ES-I3 (cell line): ENCODE data around the gene CD68.
A peak's percentile ranks its signal among the peaks of the same experiment; 100 is the strongest.
"Not testable (repeated sequence)": the region's sequence is repeated elsewhere in the genome, so short reads cannot be mapped to it uniquely, and the experiment has no call there.

Source experiments
- H3K36me3 ChIP-seq: 2 replicates; pipeline ENCODE4 v1.6.1; 2013; ENCODE audit warnings: mild to moderate bottlenecking, low read length, control low read depth, moderate library complexity; ENCODE audit not compliant: insufficient read depth
- H3K4me1 ChIP-seq: 2 replicates; pipeline ENCODE4 v1.6.1; 2013; ENCODE audit warnings: mild to moderate bottlenecking, control low read depth, low read length; ENCODE audit not compliant: insufficient read depth
- H3K9ac ChIP-seq: 2 replicates; pipeline ENCODE4 v1.6.1; 2013; ENCODE audit warnings: low read depth, mild to moderate bottlenecking, low read length, moderate library complexity
- H3K9me3 ChIP-seq: 2 replicates; pipeline ENCODE4 v1.6.1; 2013; ENCODE audit warnings: mild to moderate bottlenecking, low read length, moderate library complexity; ENCODE audit not compliant: control insufficient read depth, insufficient read depth

Gene CD68

DNA sequence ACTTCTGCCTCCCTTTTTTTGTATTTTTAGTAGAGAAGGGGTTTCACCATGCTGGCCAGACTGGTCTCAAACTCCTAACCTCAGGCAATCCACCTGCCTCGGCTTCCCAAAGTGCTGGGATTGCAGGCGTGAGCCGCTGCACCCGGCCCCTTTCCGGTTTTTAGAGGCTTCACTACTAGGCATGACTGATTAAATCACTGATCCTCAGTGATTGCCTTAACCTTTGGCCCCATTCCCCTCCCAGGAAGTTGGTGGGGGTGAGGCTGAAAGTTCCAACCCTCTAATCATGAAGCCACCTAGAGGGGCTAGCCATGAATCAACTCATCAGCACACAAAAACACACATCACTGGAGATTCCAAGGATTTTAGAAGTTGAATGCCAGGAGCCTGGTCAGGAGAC, 18.1 kb downstream of the CD68 start:
- not testable (repeated sequence) for H3K9me3 ChIP-seq, H3K9ac ChIP-seq, H3K36me3 ChIP-seq, H3K4me1 ChIP-seq

GRCh38 chr17:7606280-7606679, 26.8 kb downstream of the CD68 start:
- H3K9ac ChIP-seq: no peak overlapping the region
- H3K9me3 ChIP-seq: no peaks in the 10 kb centered on the region
- no peaks in the 10 kb centered on the region; the same call in none of the 2 replicates for H3K36me3 ChIP-seq
- H3K4me1 ChIP-seq: no peaks in the 10 kb centered on the region

DNA sequence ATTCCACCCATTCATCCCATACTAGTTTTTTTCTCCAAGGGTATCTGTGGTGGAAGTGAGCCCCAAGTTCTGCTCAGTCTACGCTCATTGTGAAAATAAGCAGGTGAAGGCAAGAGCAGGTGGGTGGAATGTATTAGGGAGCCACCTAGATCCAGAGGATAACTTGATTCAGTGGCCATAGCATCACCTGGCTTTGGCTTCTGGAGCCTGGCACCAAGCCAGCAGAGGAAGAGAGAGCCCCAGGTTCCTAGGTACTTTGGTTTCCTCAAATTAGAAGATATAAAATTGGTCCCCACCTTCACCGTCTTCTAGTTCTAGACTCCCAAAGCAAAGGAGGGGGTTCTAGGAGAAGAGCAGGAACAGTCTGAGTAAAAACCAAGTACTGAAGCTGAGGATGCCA, 31.2 kb downstream of the CD68 start:
- Histone ChIP-seq H3K36me3 (no peaks in the 10 kb centered on the region), H3K9ac (no peak overlapping the region), H3K9me3 (no peaks in the 10 kb centered on the region), H3K4me1 (no peaks in the 10 kb centered on the region; the same call in 1 of the 2 replicates)

- H3K36me3 ChIP-seq: no peaks in the 10 kb centered on the region
- H3K9me3 ChIP-seq: no peaks in the 10 kb centered on the region
- H3K9ac ChIP-seq: no peak overlapping the region
- no peaks in the 10 kb centered on the region; the same call in 1 of the 2 replicates for H3K4me1 ChIP-seq
These were observed 32.3 kb downstream of the CD68 start for GRCh38 chr17:7611635-7612293.

- no peaks in the 10 kb centered on the region for H3K36me3 ChIP-seq
- no peaks in the 10 kb centered on the region for H3K9me3 ChIP-seq
- H3K9ac ChIP-seq: no peak overlapping the region
- no peaks in the 10 kb centered on the region; the same call in 1 of the 2 replicates for H3K4me1 ChIP-seq
These were observed 32.8 kb downstream of the CD68 start for GRCh38 chr17:7612294-7612640.

GRCh38 chr17:7613769-7614424, 34.5 kb downstream of the CD68 start:
- H3K9ac ChIP-seq: peak overlapping the region; percentile 84
- H3K4me1 ChIP-seq: no peaks in the 10 kb centered on the region; the same call in 1 of the 2 replicates
- H3K9me3 ChIP-seq: no peaks in the 10 kb centered on the region
- no peaks in the 10 kb centered on the region for H3K36me3 ChIP-seq

DNA sequence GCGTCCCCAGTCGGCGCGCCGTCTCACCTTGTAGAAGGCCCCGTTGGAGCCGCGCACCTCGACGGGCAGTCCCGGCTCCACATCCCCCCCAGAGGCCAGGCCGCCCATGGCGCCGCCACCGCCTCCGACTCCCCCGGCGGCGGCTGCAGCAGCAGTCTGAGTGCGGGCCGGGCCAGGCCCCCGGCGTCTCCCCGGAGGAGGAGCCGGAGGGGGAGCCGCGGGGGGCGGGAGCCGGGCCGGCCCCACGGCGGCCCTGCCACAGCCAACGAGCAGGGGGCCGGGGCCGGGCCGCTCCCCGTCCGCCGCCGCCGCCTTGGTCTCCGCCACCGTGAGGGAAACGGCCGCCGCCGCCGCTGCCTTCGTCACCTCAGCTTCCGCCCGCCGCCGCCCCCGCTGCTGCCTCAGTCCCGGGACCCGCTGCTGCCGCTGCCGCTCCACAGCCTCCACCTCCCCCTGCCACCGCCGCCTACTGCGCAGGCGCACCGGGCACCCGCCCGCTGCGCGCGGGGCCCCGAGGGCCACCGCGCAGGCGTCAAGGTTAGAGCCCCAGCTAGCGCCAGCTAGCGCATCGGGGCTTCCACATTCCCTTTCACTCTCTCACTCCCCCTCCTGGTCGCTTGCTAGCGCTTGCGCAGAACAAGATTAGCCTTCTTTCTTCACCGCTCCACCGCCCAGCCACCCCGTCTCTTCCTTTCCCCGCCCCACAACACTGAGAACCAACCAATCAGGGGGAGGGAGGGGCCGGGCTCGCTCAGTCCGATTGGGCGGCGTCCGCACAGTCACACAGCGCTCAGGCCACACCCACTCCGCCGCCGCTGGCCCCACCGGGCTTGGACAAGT, 35.2 kb downstream of the CD68 start, which contains the start of gene FXR2:
FXR2 (minus strand) TSS at position 473 of the 840 bp plus-strand sequence; CDS start at position 108, 365 bp downstream.
- Histone ChIP-seq H3K9me3 (no peaks in the 10 kb centered on the region), H3K36me3 (no peaks in the 10 kb centered on the region), H3K9ac (peak within 1 kb of the TSS; percentile 84), H3K4me1 (no peaks in the 10 kb centered on the region; the same call in 1 of the 2 replicates)

- no peaks in the 10 kb centered on the region for H3K9me3 ChIP-seq
- H3K4me1 ChIP-seq: no peaks in the 10 kb centered on the region; the same call in 1 of the 2 replicates
- no peaks in the 10 kb centered on the region for H3K36me3 ChIP-seq
- H3K9ac ChIP-seq: peak overlapping the region; percentile 42; the same call in 1 of the 2 replicates
These were observed 35.9 kb downstream of the CD68 start for GRCh38 chr17:7615265-7615747.

- H3K4me1 ChIP-seq: no peaks in the 10 kb centered on the region; the same call in 1 of the 2 replicates
- no peaks in the 10 kb centered on the region for H3K9me3 ChIP-seq
- H3K9ac ChIP-seq: no peak overlapping the region
- no peaks in the 10 kb centered on the region for H3K36me3 ChIP-seq
These were observed 39.2 kb downstream of the CD68 start for GRCh38 chr17:7618608-7619007.

- H3K4me1 ChIP-seq: no peaks in the 10 kb centered on the region
- no peak overlapping the region for H3K9ac ChIP-seq
- H3K9me3 ChIP-seq: no peaks in the 10 kb centered on the region
- H3K36me3 ChIP-seq: no peaks in the 10 kb centered on the region
These were observed 41.4 kb downstream of the CD68 start for GRCh38 chr17:7620835-7621234.

DNA sequence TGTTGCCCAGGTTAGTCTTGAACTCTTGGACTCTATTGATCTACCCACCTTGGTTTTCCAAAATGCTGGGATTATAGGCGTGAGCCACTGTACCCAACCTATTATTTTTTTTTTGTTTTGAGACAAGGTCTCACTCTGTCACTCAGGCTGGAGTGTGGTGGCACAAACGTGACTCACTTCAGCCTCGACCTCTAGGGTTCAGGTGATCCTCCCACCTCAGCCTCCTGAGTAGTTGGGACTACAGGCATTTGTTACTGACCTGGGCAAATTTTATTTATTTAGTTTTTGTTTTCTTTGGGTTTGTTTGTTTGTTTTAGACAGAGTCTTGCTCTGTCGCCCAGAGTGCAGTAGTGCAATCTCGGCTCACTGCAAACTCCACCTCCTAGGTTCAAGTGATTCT, 44.2 kb downstream of the CD68 start:
- H3K4me1 ChIP-seq: no peaks in the 10 kb centered on the region
- H3K36me3 ChIP-seq: 0 out of 2 replicates have a peak, but pooled peaks cover 3% of the 10 kb centered on the region
- no peaks in the 10 kb centered on the region for H3K9me3 ChIP-seq
- H3K9ac ChIP-seq: no peak overlapping the region

DNA sequence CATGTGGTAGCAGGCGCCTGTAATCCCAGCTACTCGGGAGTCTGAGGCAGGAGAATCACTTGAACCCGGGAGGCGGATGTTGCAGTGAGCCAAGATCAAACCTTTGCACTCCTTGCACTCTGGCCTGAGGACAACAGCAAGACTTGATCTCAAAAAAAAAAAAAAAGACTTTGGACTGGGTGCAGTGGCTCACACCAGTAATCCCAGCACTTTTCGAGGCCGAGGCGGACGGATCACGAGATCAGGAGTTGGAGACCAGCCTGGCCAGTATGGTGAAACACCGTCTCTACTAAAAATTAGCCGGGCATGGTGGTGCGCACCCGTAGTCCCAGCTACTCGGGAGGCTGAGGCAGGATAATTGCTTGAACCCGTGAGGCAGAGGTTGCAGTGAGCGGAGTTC, 46.3 kb downstream of the CD68 start:
- not testable (repeated sequence) for H3K9me3 ChIP-seq, H3K4me1 ChIP-seq, H3K9ac ChIP-seq, H3K36me3 ChIP-seq

- Histone ChIP-seq H3K9ac (peak overlapping the region; percentile 67; the same call in 1 of the 2 replicates), H3K4me1 (no peaks in the 10 kb centered on the region), H3K36me3 (0 out of 2 replicates have a peak, but pooled peaks cover 3% of the 10 kb centered on the region), H3K9me3 (no peaks in the 10 kb centered on the region)
These were observed 46.9 kb downstream of the CD68 start for GRCh38 chr17:7626307-7626706.

GRCh38 chr17:7626956-7627249, 47.5 kb downstream of the CD68 start:
- Histone ChIP-seq H3K4me1 (no peaks in the 10 kb centered on the region), H3K36me3 (0 out of 2 replicates have a peak, but pooled peaks cover 3% of the 10 kb centered on the region), H3K9ac (peak overlapping the region; percentile 67), H3K9me3 (no peaks in the 10 kb centered on the region)
